K562 (cell line): Measurements from ENCODE around the gene EEF1AKMT4. TPM values are rescaled to one million over a fixed set of nuclear protein-coding genes. Genes with fewer than 3 reads are reported as not detected.

Experiments used
- CREM ChIP-seq: IDR thresholded peaks from 2 replicates; pipeline ENCODE4 v1.6.1; 2014; ENCODE audit warnings: antibody characterized with exemption, low read depth
- ERF ChIP-seq: fragments of 450-650 bp; formaldehyde crosslinking; IDR thresholded peaks from 2 replicates; pipeline ENCODE4 v1.4.0; 2020; ENCODE audit warnings: mild to moderate bottlenecking, mixed read lengths
- FOSL1 ChIP-seq: fragments of 200-800 bp; sonication (Bioruptor generic); conservative IDR thresholded peaks from 2 replicates; pipeline ENCODE4 v1.6.1; 2016; ENCODE audit warnings: missing genetic modification characterization, missing compliant biosample characterization
- FOXK2 ChIP-seq, 2 experiments: fragments of 450-650 bp; IDR thresholded peaks in 1 of 2; conservative IDR thresholded peaks in 1 of 2; 2 replicates each; pipeline ENCODE4 v1.6.1; 2016; ENCODE audit warnings: low read depth in 2 of 2, mild to moderate bottlenecking in 1 of 2
- HDAC6 ChIP-seq: IDR thresholded peaks from 2 replicates; pipeline ENCODE4 v1.6.1; 2012; ENCODE audit warnings: low read depth, mild to moderate bottlenecking, control low read depth, inconsistent platforms, low read length, moderate library complexity
- KLF1 ChIP-seq: fragments of 450-650 bp; IDR thresholded peaks from 2 replicates; pipeline ENCODE4 v1.6.1; 2016; ENCODE audit warnings: missing genetic modification characterization, missing compliant biosample characterization
- POLR2G ChIP-seq: fragments of 200-400 bp; formaldehyde crosslinking; IDR thresholded peaks from 2 replicates; pipeline ENCODE4 v1.6.1; 2017; ENCODE audit warnings: low read depth, mild to moderate bottlenecking, antibody characterized with exemption, low read length, moderate library complexity
- SAP30 ChIP-seq: fragments of 200-600 bp; sonication (generic); IDR thresholded peaks from 2 replicates; pipeline ENCODE4 v1.6.1; 2012; ENCODE audit warnings: borderline replicate concordance, low read depth, mild to moderate bottlenecking, moderate library complexity, low read length, control low read depth, inconsistent platforms; ENCODE audit not compliant: insufficient read depth, poor library complexity, severe bottlenecking
- SMAD4 ChIP-seq: fragments of 250-450 bp; sonication (Bioruptor Pico); conservative IDR thresholded peaks from 2 replicates; pipeline ENCODE4 v1.8.0; 2021; ENCODE audit warnings: inconsistent platforms, mild to moderate bottlenecking, moderate library complexity
- TEAD1 ChIP-seq, 2 experiments: fragments of 450-650 bp in 1 of 2; sonication (generic) in 1 of 2; formaldehyde crosslinking; IDR thresholded peaks; 2 replicates each; pipeline versions ENCODE4 v1.4.0 to v1.8.0; 2020 to 2022; ENCODE audit warnings: mild to moderate bottlenecking in 2 of 2, missing genetic modification reagents in 1 of 2
- TOE1 ChIP-seq, 2 experiments: fragments of 450-650 bp in 1 of 2; sonication (generic) in 1 of 2; formaldehyde crosslinking in 1 of 2; IDR thresholded peaks; 2 replicates each; pipeline versions ENCODE4 v1.7.1 to v1.8.0; 2016 to 2022; ENCODE audit warnings: borderline replicate concordance in 2 of 2, mild to moderate bottlenecking in 2 of 2, antibody characterized with exemption in 1 of 2, inconsistent platforms in 1 of 2, low read depth in 1 of 2, missing genetic modification reagents in 1 of 2, moderate library complexity in 1 of 2
- ZFP91 ChIP-seq: sonication (generic); formaldehyde crosslinking; IDR thresholded peaks from 2 replicates; pipeline ENCODE4 v1.8.0; 2022; ENCODE audit warnings: mild to moderate bottlenecking, missing genetic modification reagents
- ZFX ChIP-seq: sonication (generic); formaldehyde crosslinking; IDR thresholded peaks from 2 replicates; pipeline ENCODE4 v1.8.0; 2022; ENCODE audit warnings: mild to moderate bottlenecking, missing genetic modification reagents, moderate library complexity
- polyA plus RNA-seq, 8 experiments: library from polyadenylated mRNA; depleted of rRNA in 4 of 8; stranded (reverse) in 5 of 8; unstranded in 3 of 8; fragments of >200 nt; fragmentation: Nextera tagmentation in 2 of 8; fragmentation: Illumina TruSeq in 1 of 8; extraction: Ambion mirVana in 2 of 8; extraction: Trizol in 1 of 8; gene quantifications; 2 replicates each; pipeline versions ENCODE4 v1.2.1 to v1.2.3, GENCODE V29; 2011 to 2014; ENCODE audit warnings: inconsistent platforms in 1 of 8, missing spikeins in 1 of 8
- total RNA-seq, 7 experiments: library from RNA; depleted of rRNA in 6 of 7; stranded (reverse); fragments of >200 nt in 6 of 7; fragmentation: Illumina TruSeq in 2 of 7; extraction: Trizol in 2 of 7; gene quantifications; 2 replicates each; pipeline versions ENCODE4 v1.2.1 to v1.2.3, GENCODE V29; 2011 to 2021; ENCODE audit warnings: low replicate concordance in 1 of 7

Gene EEF1AKMT4
- total and polyA plus RNA-seq, 9 of the 15 experiments (the other 6 are each of a cell fraction or from before 2014, with no cell fraction given): 10.3 to 49.4 (median 18.9) TPM

GRCh38 chr3:184299488-184300377, 50.3 kb downstream of the EEF1AKMT4 start (continued):
- TF ChIP-seq POLR2G (no peak), TOE1 (IDR thresholded peaks at IDR 0.05; ENCODE audit: borderline replicate concordance) (no peak), TOE1 (CRISPR knock-in tag; IDR thresholded peaks at IDR 0.05; ENCODE audit: borderline replicate concordance, low read depth) (0 out of 2 replicates have a peak, but pooled peaks have one; percentile 45), HDAC6 (no peak), KLF1 (tag) (0 out of 2 replicates have a peak, but pooled peaks have one; percentile 14), FOXK2 (conservative IDR thresholded peaks at IDR 0.05 in 1 of 2, IDR thresholded peaks at IDR 0.05 in 1 of 2; ENCODE audit: low read depth in 2 of 2) (0 out of 4 replicates have a peak, but pooled peaks of 1 of the 2 experiments have one; percentile 49), SAP30 (peak; percentile 45), FOSL1 (tag) (peak; percentile 47; the same call in 1 of the 2 replicates), SMAD4 (no peak), CREM (no peak), ZFP91 (CRISPR knock-in tag) (0 out of 2 replicates have a peak, but pooled peaks have one; percentile 17), TEAD1 (CRISPR knock-in tag; IDR thresholded peaks at IDR 0.05) (peak in 1 of 2 experiments; percentile 49; a peak in 1 of 4 replicates), ERF (CRISPR knock-in tag) (no peak), ZFX (peak; percentile 64)
